NCI-H774 (cell line): ENCODE results near the gene NTRK2.
"Not testable (repeated sequence)": the region's sequence is repeated elsewhere in the genome, so short reads cannot be mapped to it uniquely, and the experiment has no call there.

Source experiments
- DNase-seq: peaks from one replicate; lab custom pipeline; 2025; lab: John Stamatoyannopoulos, UW

The NTRK2 gene

GRCh38 chr9:84893419-84894128, 224.0 kb downstream of the NTRK2 start:
- DNase-seq, result no peak

DNA sequence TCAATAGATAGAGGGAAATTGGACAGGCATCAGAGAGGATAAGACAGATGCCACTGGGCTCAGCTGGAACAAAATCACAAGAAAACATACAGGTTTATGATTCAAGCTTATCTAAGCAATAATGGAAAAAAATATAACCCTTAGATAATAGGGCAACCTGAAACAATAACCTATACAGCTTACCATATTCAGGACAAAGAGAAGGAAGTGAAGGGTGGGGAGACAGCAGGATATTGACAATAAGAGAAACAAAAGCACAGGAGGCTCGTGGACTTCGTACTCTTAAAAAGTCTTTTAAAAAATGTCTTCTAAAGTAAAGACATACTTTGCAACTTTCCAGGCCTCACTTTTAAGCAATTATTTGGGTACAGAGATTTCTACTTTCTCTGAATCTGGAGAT, 225.3 kb downstream of the NTRK2 start:
- DNase-seq, result no peak

DNA sequence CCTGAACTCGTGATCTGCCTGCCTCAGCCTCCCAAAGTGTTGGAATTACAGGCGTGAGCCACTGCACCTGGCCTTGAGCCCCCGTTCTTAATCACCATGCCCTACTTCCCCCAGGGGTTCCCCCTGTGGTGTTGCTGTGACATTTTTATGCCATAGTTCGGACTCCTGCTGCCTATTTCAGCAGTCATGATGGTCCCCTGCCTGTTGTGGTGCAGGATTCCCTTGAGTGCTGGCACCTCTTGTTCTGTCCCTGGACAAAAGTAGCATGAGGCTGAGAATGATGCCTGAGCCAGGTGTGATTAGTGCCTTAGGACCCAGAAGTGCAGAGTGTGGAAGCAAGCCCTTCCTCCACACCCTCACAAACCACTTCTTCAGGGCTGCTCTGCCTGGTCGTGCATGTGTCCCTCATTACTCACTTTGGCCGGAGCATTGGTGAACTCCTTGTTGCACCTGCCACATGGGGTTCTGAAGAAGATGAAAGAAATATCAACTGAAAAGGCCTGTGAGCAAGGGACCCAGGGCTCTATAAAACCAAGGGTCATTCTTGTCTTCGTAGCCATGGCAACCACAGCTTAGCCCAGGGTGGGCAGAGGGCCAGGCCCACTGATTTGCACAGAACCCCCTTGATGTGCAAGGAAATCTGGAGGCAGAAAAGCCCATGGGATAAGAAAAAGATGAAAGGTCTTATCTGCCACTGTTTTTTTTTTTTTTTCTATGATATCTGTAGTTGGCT, 228.0 kb downstream of the NTRK2 start:
- DNase-seq, result no peak

DNA sequence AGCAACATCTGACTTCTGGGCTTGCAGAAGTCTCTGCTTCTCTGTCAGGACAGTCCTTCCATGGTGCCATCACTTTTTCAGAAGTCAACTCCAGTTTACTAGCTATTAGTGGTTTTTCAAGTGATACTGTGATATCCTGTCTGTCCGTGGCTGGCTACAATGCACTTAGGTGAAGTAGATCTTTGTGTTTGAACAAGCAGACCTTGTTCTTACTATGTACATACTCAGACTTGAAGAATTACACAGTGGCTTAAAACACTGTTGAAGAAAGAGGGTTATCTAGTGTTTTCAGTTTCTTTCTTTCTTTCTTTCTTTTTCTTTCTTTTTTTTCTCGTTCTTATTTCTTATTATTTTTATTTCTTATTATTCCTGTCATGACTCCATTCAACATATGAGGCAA, 228.7 kb downstream of the NTRK2 start:
- DNase-seq, result no peak

DNA sequence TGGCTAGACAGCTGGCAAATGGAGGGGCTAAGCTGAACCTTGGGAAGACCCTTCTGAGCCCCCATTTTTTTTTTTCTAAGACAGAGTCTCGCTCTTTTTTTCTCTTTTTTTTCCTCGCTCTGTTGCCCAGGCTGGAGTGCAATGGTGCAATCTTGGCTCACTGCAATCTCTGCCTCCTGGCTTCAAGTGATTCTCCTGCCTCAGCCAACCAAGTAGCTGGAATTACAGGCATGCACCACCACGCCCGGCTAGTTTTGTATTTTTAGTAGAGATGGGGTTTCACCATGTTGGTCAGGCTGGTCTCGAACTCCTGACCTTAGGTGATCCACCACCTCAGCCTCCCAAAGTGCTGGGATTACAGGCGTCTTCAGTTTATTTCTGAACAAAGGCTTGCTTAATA, 229.1 kb downstream of the NTRK2 start:
- not testable (repeated sequence) for DNase-seq

GRCh38 chr9:84899326-84899725, 229.8 kb downstream of the NTRK2 start:
- DNase-seq, result no peak

- no peak for DNase-seq
Measured at GRCh38 chr9:84900421-84900820, 230.9 kb downstream of the NTRK2 start.

DNA sequence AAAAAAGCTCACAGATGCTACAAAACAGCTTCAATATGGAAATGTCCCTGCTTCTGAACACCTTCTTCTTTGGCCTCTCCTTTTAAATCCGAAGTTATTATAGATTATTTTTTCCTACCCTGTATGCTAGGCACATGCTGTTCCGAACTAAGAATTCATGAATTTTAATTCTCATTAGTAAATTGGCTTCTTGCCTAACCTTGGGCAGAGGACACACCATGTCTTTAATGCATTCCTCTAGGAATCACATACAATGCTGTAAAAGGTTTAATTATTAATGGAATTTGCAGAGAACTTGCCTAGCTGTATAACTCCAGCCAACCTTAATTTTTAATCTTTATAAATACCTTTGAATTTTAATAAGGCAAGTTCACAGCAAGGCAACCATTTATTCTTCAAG, 234.4 kb downstream of the NTRK2 start:
- no peak for DNase-seq

GRCh38 chr9:84916769-84917168, 247.2 kb downstream of the NTRK2 start:
- no peak for DNase-seq

GRCh38 chr9:84917366-84918070, 248.0 kb downstream of the NTRK2 start:
- peak; percentile 54 for DNase-seq

DNA sequence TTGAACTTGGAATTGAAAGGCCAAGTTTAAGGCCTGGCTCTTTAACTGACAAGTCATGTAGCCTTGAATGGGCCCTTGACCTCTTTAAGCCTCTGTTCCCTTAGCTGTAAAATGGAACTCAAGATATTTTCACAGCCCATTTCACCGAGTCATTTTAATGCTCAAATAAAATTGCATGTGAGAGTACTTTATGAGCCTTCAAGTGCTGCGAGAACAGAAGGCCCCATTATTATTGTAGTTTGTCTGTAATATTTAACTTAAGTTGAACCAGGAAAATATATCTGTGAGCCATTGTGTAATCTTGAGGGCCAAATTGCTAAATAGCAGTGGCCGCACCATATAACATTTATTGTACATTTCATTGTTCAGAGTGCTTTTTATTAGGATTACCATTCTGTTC, 249.9 kb downstream of the NTRK2 start:
- DNase-seq, result peak; percentile 29

DNA sequence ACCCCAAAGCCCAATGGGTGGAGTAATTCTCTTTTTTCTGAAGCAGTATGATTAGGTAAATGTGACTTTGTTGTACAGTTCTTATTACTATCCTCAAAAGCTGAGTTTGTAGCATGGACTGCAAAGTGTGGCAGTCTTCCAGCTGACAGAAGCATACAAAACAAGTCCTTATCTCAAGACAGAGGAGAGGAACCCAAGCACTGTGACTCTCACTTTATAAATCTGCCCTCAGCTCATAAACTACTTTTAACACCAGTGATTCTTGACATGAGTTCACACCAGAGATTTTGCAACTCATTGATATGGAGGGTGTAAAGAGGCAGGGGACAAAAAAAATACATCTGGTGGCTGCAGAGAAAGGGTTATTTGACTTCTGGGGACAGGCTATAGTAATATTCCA, 251.6 kb downstream of the NTRK2 start:
- no peak for DNase-seq

- DNase-seq, result no peak
Measured at GRCh38 chr9:84922051-84922450, 252.5 kb downstream of the NTRK2 start.

DNA sequence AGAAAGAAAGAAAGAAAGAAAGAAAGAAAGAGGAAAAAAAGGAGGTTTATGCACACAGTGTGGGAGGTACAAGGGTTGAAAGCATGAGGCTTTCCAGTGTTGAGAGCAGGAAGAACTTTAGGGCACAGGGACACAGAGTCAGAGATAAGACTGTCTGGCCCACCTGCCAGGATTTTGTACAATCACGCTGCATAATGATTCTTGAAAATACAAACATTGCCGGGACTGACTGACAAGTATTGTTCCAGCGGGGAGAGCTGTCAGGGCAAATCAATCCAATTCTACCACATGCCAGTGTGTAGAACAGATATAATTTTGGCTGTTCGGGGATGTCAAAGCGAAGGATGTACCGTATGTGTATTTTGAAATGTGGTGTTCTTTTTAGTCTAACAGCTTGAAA, 254.7 kb downstream of the NTRK2 start:
- DNase-seq, result no peak

DNA sequence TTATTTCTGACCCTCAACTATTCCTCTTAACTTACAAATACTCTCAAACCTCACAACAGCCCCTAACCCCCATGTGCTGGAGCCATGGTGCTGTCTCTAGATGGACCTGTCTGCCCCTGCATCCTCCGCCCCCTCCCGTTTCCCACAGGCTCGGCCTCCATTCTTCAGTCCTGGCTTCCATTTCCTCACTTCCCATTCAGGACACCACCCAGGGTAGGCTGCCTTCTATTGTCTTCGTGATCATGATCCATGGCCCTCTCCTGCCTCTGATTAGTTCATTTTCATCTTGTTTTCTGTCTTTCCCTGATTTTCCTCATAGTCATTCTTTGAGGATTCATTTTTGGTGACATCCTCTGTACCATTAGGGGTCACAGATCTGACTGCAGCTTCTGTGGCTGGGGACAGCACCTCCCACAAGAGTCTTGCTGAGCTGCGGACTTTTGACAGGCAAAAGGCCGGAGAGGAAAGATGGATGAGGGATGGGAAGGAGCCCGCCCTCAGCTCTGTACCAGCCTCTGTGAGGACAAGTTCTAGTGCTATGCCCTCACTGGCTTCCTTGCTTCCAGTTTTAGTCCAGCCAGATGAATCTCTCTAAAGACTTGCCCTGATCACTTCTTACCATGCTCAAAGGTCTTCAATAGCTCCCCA, 255.8 kb downstream of the NTRK2 start:
- DNase-seq, result no peak

- DNase-seq, result no peak
Measured at GRCh38 chr9:84926793-84927192, 257.3 kb downstream of the NTRK2 start.

DNA sequence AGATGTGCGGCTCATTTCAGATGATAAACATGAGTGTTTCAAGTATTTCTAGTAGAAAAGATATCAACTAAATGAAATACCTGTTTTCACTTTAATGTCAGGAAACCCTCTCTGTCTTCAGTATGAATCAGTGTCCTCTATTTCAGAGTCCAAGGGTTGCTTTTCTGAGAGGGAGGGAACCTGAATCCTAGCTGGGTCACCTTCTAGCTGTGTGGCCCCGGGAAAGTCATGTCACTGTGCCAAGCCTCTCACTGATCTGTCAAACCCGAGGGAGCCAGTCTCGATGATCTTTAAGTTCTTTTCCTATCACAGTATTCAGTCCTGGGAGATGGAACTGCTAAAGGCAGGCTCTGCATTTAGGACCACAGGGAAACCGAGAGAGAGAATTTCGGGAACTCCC, 258.9 kb downstream of the NTRK2 start:
- DNase-seq, result no peak

DNA sequence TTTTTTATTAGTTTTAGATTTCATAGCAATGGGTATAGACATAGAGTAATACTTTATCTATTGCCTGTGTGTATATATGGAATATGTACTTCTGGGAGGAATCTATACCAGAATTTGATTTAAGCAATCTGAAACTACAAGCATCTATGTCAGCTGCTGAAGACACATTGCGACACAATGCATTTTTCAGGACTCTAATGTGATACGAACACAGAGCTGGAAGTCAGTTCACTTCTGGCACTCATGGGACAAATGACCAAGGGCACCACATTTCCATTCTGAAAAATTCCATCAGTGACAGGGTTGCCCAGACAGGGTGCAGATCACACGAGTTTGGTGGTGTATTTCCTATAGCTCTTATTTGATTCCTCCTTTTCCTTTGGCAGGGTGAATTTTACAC, 259.5 kb downstream of the NTRK2 start:
- no peak for DNase-seq

DNA sequence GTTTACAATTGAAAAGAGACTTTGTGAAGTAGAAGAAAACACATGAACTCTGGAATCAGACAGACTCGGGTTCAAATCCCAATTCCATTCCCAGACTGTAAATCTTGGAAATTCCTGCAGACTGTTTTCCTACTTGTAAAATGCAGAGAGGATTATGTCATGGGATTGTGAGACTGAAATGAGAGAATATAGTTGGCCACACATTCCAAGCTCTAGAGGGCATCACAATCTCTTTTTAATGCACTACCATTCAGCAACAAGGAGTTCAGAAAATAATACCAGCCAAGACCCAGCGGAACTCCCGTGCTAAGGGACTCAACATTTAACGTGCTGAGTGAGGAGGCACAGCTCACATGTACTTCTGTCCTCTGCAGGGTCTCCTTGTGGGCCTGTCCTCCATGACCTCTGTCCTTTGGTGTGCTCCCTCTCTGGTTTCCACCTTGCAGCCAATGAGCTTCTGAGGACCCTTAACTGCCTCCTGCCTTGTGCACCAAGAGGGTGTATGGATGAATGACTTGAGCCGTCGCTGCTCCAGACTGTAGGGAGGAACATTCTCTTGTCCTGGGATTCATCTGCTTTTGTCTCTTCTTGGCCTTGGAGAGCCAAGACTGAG, 263.5 kb downstream of the NTRK2 start:
- no peak for DNase-seq

GRCh38 chr9:84935528-84936117, 266.1 kb downstream of the NTRK2 start:
- DNase-seq, result no peak

GRCh38 chr9:84937180-84937579, 267.7 kb downstream of the NTRK2 start:
- no peak for DNase-seq

- no peak for DNase-seq
Measured at GRCh38 chr9:84937581-84937980, 268.1 kb downstream of the NTRK2 start.
